Hepatocyte (in vitro differentiated cells): ENCODE measurements around the gene MEF2D. TPM values are rescaled to one million over a fixed set of nuclear protein-coding genes. Genes with fewer than 3 reads are reported as not detected.

Experiments used
- DNase-seq: peaks from one replicate; pipeline ENCODE4 v3.0.0-alpha.2; 2016; ENCODE audit warnings: low spot score
- H2AFZ ChIP-seq: fragments of 200-600 bp; sonication (generic); 2 replicates; pipeline ENCODE4 v1.6.0; 2016; ENCODE audit warnings: antibody characterized with exemption, mild to moderate bottlenecking
- H3K27ac ChIP-seq: fragments of 200-600 bp; sonication (generic); 2 replicates; pipeline ENCODE4 v1.5.1; 2016; ENCODE audit warnings: mild to moderate bottlenecking
- H3K27me3 ChIP-seq: fragments of 200-600 bp; sonication (generic); 2 replicates; pipeline ENCODE4 v1.6.1; 2016
- H3K36me3 ChIP-seq: fragments of 200-600 bp; sonication (generic); replicated peaks from 2 replicates; pipeline ENCODE4 v1.5.1; 2016; ENCODE audit warnings: low read depth; ENCODE audit not compliant: insufficient read depth
- H3K4me1 ChIP-seq: fragments of 200-600 bp; sonication (generic); 2 replicates; pipeline ENCODE4 v1.5.1; 2016; ENCODE audit warnings: mild to moderate bottlenecking, moderate library complexity; ENCODE audit not compliant: insufficient read depth
- H3K4me2 ChIP-seq: fragments of 200-600 bp; sonication (generic); 2 replicates; pipeline ENCODE4 v1.6.0; 2016
- H3K4me3 ChIP-seq: fragments of 200-600 bp; sonication (generic); 2 replicates; pipeline ENCODE4 v1.5.1; 2016; ENCODE audit warnings: mild to moderate bottlenecking
- H3K79me2 ChIP-seq: fragments of 200-600 bp; sonication (generic); 2 replicates; pipeline ENCODE4 v1.6.0; 2017; ENCODE audit warnings: mild to moderate bottlenecking
- H3K9me2 ChIP-seq: fragments of 200-600 bp; sonication (generic); replicated peaks from 2 replicates; pipeline ENCODE4 v1.6.0; 2017; ENCODE audit warnings: mild to moderate bottlenecking; ENCODE audit not compliant: insufficient read depth
- H3K9me3 ChIP-seq: fragments of 200-600 bp; sonication (generic); 2 replicates; pipeline ENCODE4 v1.5.1; 2016; ENCODE audit warnings: low read depth, mild to moderate bottlenecking
- H4K20me1 ChIP-seq: fragments of 200-600 bp; sonication (generic); 2 replicates; pipeline ENCODE4 v1.6.0; 2016; ENCODE audit warnings: mild to moderate bottlenecking; ENCODE audit not compliant: insufficient read depth, poor library complexity, severe bottlenecking
- CTCF ChIP-seq: fragments of 200-600 bp; sonication (generic); IDR thresholded peaks from 2 replicates; pipeline ENCODE4 v1.5.1; 2016; ENCODE audit warnings: antibody characterized with exemption, mild to moderate bottlenecking; ENCODE audit not compliant: poor library complexity
- EZH2 ChIP-seq: fragments of 200-600 bp; sonication (generic); IDR thresholded peaks from 2 replicates; pipeline ENCODE4 v1.6.1; 2016; ENCODE audit warnings: antibody characterized with exemption, mild to moderate bottlenecking, borderline replicate concordance
- EZH2phosphoT487 ChIP-seq: fragments of 200-600 bp; sonication (generic); IDR thresholded peaks from one replicate; pipeline ENCODE4 v1.6.1; 2018; ENCODE audit warnings: antibody characterized with exemption, mild to moderate bottlenecking, low read depth, moderate library complexity; ENCODE audit not compliant: unreplicated experiment, severe bottlenecking
- WGBS: methylation state at CpG from one replicate; pipeline ENCODE4 v1.1.6; 2016; ENCODE audit warnings: low lambda C conversion rate; ENCODE audit errors: missing lambda C conversion rate; 5-methylcytosine and 5-hydroxymethylcytosine counted together
- polyA plus RNA-seq: library from polyadenylated mRNA; unstranded; fragments of >200 nt; fragmentation: Nextera tagmentation; extraction: Ambion mirVana; gene quantifications from 2 replicates; pipeline ENCODE4 v1.2.1, GENCODE V29; 2016
- total RNA-seq: library from RNA; depleted of rRNA; stranded (reverse); fragments of >200 nt; gene quantifications from 2 replicates; pipeline ENCODE4 v1.2.3, GENCODE V29; 2014

Gene MEF2D
- total and polyA plus RNA-seq, 2 experiments from 2014 or later, result 20.1 to 25.1 TPM

GRCh38 chr1:156477526-156478249 is 22.9 kb downstream of the MEF2D start:
- no peak overlapping the region for H2AFZ ChIP-seq
- H3K4me3 ChIP-seq, result no peak overlapping the region
- no peak for TF ChIP-seq EZH2
- no peak for TF ChIP-seq EZH2phosphoT487
- no peak for TF ChIP-seq CTCF
- no peaks in the 10 kb centered on the region for H3K9me3 ChIP-seq
- no peak overlapping the region for H3K4me2 ChIP-seq
- H3K79me2 ChIP-seq, result no peaks in the 10 kb centered on the region
- H3K27ac ChIP-seq, result no peak overlapping the region
- no peak for DNase-seq
- no peaks in the 10 kb centered on the region for H3K9me2 ChIP-seq
- H3K27me3 ChIP-seq, result no peaks in the 10 kb centered on the region
- no peaks in the 10 kb centered on the region for H3K4me1 ChIP-seq
- H4K20me1 ChIP-seq, result peaks cover 10% of the 10 kb centered on the region
- no peaks in the 10 kb centered on the region for H3K36me3 ChIP-seq
- WGBS, result 94% methylated on average over 3 of the region's 3 CpGs

DNA sequence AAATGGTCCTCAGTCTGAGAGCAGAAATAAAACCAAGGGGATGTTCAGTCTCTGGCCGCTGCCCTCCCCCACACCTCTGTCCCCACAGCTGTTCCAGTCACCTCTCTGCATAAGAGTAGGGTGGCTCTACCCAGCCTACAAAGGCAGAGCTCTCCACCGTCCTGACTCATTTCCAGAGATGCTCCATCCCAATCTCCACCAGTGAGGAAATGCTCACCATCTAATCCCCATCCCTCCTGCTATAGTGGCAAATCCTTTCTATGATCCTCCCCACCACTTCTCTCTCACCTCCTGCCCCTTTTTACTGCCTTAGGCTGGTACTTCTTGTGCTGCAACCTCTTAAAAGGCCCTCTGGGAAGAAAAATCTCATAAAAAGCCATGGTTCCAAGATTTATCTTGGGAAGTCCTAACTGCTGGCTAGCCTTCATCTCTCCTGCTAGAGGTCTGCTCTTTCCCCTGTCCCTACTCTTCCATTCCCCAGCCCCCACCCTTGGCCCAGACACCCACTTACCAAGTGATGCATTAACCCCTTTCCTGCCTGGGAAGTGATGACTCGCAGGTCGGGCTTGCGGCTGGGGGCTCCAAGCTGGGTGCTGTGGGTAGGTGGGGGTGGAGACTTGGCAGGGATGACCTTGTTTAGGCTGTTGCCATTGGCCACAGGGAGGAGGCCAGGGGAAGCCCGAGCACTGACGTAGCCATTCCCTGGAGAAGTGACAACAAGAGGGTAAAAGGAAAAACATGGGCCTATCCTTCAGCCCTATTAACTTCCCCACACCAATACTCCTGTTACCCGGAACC is 23.9 kb downstream of the MEF2D start:
- Histone ChIP-seq H2AFZ (no peak overlapping the region), H3K4me3 (no peak overlapping the region), H3K27ac (no peak overlapping the region), H3K36me3 (no peaks in the 10 kb centered on the region), H3K4me2 (no peak overlapping the region), H3K4me1 (peaks cover 8% of the 10 kb centered on the region), H3K79me2 (no peaks in the 10 kb centered on the region), H3K9me2 (no peaks in the 10 kb centered on the region), H4K20me1 (peaks cover 4% of the 10 kb centered on the region), H3K27me3 (no peaks in the 10 kb centered on the region), H3K9me3 (no peaks in the 10 kb centered on the region)
- TF ChIP-seq EZH2, result no peak
- DNase-seq, result no peak
- WGBS, result 56% methylated on average over 8 of the region's 8 CpGs

DNA sequence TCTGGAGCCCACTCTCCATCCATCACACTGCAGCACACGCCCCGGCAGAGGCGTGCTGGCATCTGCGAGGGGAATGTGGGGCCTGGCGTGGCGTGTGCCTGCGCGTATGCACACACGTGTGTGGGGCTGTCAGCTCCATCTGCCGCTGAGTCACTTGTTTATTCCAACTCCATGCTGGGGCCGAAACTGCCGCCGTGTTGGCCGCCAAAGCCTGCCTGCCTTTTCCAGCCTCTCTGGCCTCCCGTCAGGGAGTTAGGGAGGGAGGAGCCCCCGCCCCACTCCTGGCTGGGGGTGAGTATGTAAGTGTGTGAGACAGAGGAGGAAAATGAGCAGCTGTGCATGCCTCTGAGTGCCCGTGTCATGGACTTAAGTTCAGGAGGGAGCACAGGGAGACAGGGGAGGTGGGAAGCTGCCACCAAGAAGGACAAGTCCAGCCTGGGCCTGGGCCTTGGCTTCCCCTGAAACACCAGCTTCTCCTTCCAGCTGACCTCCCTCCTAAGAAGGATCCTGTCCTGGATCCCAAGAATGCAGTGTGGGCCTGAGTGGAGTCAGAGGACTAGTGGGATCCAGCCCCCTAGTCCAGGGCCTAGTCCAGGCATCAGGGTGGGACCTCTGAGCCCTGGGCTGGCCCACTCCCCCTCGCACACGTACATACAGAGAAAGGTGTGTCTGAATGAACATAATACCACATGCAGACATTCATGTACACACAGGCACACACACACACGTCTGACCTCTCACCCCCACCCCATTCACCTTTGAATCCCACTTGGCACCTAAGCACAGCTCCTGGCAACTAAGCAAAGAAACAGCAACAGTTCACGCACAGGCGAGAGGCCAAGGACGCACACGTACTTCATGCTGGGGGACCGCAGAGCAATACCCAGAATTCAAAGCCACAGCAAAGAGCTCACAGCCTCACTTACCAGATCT is 24.7 kb downstream of the MEF2D start:
- Histone ChIP-seq H3K4me2 (no peak overlapping the region), H3K9me2 (no peaks in the 10 kb centered on the region), H4K20me1 (peaks cover 4% of the 10 kb centered on the region), H3K27ac (no peak overlapping the region), H3K36me3 (no peaks in the 10 kb centered on the region), H3K27me3 (no peaks in the 10 kb centered on the region), H2AFZ (no peak overlapping the region), H3K9me3 (no peaks in the 10 kb centered on the region), H3K4me3 (no peak overlapping the region), H3K79me2 (no peaks in the 10 kb centered on the region), H3K4me1 (peaks cover 15% of the 10 kb centered on the region)
- DNase-seq, result no peak
- TF ChIP-seq EZH2, result no peak
- TF ChIP-seq EZH2phosphoT487, result no peak
- no peak for TF ChIP-seq CTCF
- WGBS, result 89% methylated on average over 25 of the region's 25 CpGs
